GM19193 (cell line): ENCODE data around the gene UBE3C.

ENCODE experiments used
- POLR2A ChIP-seq: IDR thresholded peaks from 4 replicates; pipeline ENCODE4 v1.6.1; 2011; ENCODE audit not compliant: insufficient read depth, insufficient read length; ENCODE audit errors: extremely low read depth

The UBE3C gene

GRCh38 chr7:157239571-157240270 is 101.0 kb downstream of the UBE3C start:
- no peak for TF ChIP-seq POLR2A

GRCh38 chr7:157241631-157242030 is 102.9 kb downstream of the UBE3C start:
- TF ChIP-seq POLR2A: no peak

GRCh38 chr7:157244516-157245294 is 106.0 kb downstream of the UBE3C start:
- TF ChIP-seq POLR2A: no peak

GRCh38 chr7:157246052-157246451 is 107.3 kb downstream of the UBE3C start:
- TF ChIP-seq POLR2A: no peak

- TF ChIP-seq POLR2A: no peak
Observed at GRCh38 chr7:157248659-157249058, 109.9 kb downstream of the UBE3C start.

GRCh38 chr7:157250605-157251228 is 112.0 kb downstream of the UBE3C start:
- no peak for TF ChIP-seq POLR2A

GRCh38 chr7:157253850-157254249 is 115.1 kb downstream of the UBE3C start:
- no peak for TF ChIP-seq POLR2A

GRCh38 chr7:157255201-157255606 is 116.5 kb downstream of the UBE3C start:
- no peak for TF ChIP-seq POLR2A

- TF ChIP-seq POLR2A: no peak
Observed at GRCh38 chr7:157263156-157263555, 124.4 kb downstream of the UBE3C start.

- no peak for TF ChIP-seq POLR2A
Observed at GRCh38 chr7:157265051-157265450, 126.3 kb downstream of the UBE3C start.

- no peak for TF ChIP-seq POLR2A
Observed at GRCh38 chr7:157266272-157266671, 127.5 kb downstream of the UBE3C start.

- no peak for TF ChIP-seq POLR2A
Observed at GRCh38 chr7:157267516-157267915, 128.8 kb downstream of the UBE3C start.

GRCh38 chr7:157267956-157268355 is 129.2 kb downstream of the UBE3C start:
- no peak for TF ChIP-seq POLR2A

- TF ChIP-seq POLR2A: no peak
Observed at GRCh38 chr7:157268540-157268939, 129.8 kb downstream of the UBE3C start.

GRCh38 chr7:157269341-157270059 is 130.8 kb downstream of the UBE3C start:
- no peak for TF ChIP-seq POLR2A

GRCh38 chr7:157270060-157270444 is 131.3 kb downstream of the UBE3C start:
- TF ChIP-seq POLR2A: no peak
